Naive thymus-derived CD4-positive, alpha-beta T cell (primary cell): ENCODE measurements around the gene MYO16. TPM values are rescaled to one million over a fixed set of nuclear protein-coding genes. Genes with fewer than 3 reads are reported as not detected.
"Not testable (repeated sequence)": the region's sequence is repeated elsewhere in the genome, so short reads cannot be mapped to it uniquely, and the experiment has no call there.

Source experiments
- ATAC-seq: fragments of 150-1000 bp; cut with Tn5 transposase; 2 replicates; pipeline ENCODE4 v1.10.0; 2021; ENCODE audit warnings: mild to moderate bottlenecking, moderate library complexity
- CTCF ChIA-PET: fragments of 350-600 bp; sonication (Branson Sonifier 250); formaldehyde crosslinking; loops from one replicate; lab custom pipeline; 2021; ENCODE audit warnings: antibody characterized with exemption; lab: Charles Lee
- POLR2A ChIA-PET: fragments of 350-600 bp; sonication (Branson Sonifier 250); formaldehyde crosslinking; loops from one replicate; lab custom pipeline; 2021; ENCODE audit warnings: antibody characterized with exemption, inconsistent platforms; lab: Charles Lee
- DNase-seq, 9 donors: peaks; one replicate each; pipeline versions ENCODE4 v3.0.0 to v3.0.0-alpha.2; 2020 to 2022; ENCODE audit warnings: mixed read lengths in 1 of 9
- H3K27ac ChIP-seq: one replicate; pipeline ENCODE4 v1.7.0; 2013; ENCODE audit warnings: mild to moderate bottlenecking, low read depth, low read length, moderate library complexity
- H3K27me3 ChIP-seq, 2 donors: one replicate each; pipeline ENCODE4 v1.7.0; 2013; ENCODE audit warnings: low read length in 2 of 2, mild to moderate bottlenecking in 2 of 2, moderate library complexity in 2 of 2; ENCODE audit not compliant: control insufficient read depth in 2 of 2, insufficient read depth in 2 of 2
- H3K36me3 ChIP-seq, 3 experiments: 1 replicate in 2 of 3; 2 replicates in 1 of 3; pipeline ENCODE4 v1.7.0; 2013; ENCODE audit warnings: low read length in 3 of 3, mild to moderate bottlenecking in 3 of 3, moderate library complexity in 1 of 3; ENCODE audit not compliant: insufficient read depth in 3 of 3, control insufficient read depth in 2 of 3
- H3K4me1 ChIP-seq, 2 donors: one replicate each; pipeline ENCODE4 v1.7.0; 2013; ENCODE audit warnings: low read length in 2 of 2, mild to moderate bottlenecking in 2 of 2, moderate library complexity in 1 of 2; ENCODE audit not compliant: control insufficient read depth in 2 of 2, insufficient read depth in 2 of 2
- H3K4me3 ChIP-seq: 2 replicates; pipeline ENCODE4 v1.7.0; 2013; ENCODE audit warnings: mild to moderate bottlenecking, low read length
- H3K9me3 ChIP-seq, 3 experiments: 1 replicate in 2 of 3; 2 replicates in 1 of 3; pipeline ENCODE4 v1.7.0; 2013; ENCODE audit warnings: low read length in 3 of 3; ENCODE audit not compliant: control insufficient read depth in 2 of 3
- H3K27ac Mint-ChIP-seq, 9 donors: one replicate each; pipeline ENCODE4 v1.8.0; 2020 to 2022; ENCODE audit warnings: mixed read lengths in 9 of 9, mild to moderate bottlenecking in 8 of 9, moderate library complexity in 5 of 9, inconsistent platforms in 2 of 9
- H3K27me3 Mint-ChIP-seq, 5 donors: one replicate each; pipeline ENCODE4 v1.8.0; 2021 to 2022; ENCODE audit warnings: mixed read lengths in 5 of 5, mild to moderate bottlenecking in 1 of 5
- H3K36me3 Mint-ChIP-seq, 5 donors: one replicate each; pipeline ENCODE4 v1.8.0; 2020 to 2022; ENCODE audit warnings: mixed read lengths in 5 of 5, mild to moderate bottlenecking in 3 of 5, inconsistent platforms in 1 of 5
- H3K4me1 Mint-ChIP-seq, 7 donors: one replicate each; pipeline ENCODE4 v1.8.0; 2020 to 2022; ENCODE audit warnings: mixed read lengths in 7 of 7, mild to moderate bottlenecking in 3 of 7, inconsistent platforms in 1 of 7
- H3K4me3 Mint-ChIP-seq, 10 donors: one replicate each; pipeline ENCODE4 v1.8.0; 2020 to 2022; ENCODE audit warnings: mild to moderate bottlenecking in 10 of 10, mixed read lengths in 10 of 10, moderate library complexity in 6 of 10, inconsistent platforms in 2 of 10
- H3K9me3 Mint-ChIP-seq, 11 donors: one replicate each; pipeline ENCODE4 v1.8.0; 2020 to 2022; ENCODE audit warnings: mixed read lengths in 11 of 11, mild to moderate bottlenecking in 4 of 11, inconsistent platforms in 1 of 11, moderate library complexity in 1 of 11
- intact Hi-C, 2 donors: fragments of 100-400 bp; cut with micrococcal nuclease; formaldehyde crosslinking; loops; one replicate each; pipeline ENCODE4 v1.15.1; 2023
- polyA plus RNA-seq, 2 donors: library from polyadenylated mRNA; unstranded; fragments of 300-500 nt; fragmentation: Illumina TruSeq; gene quantifications; one replicate each; pipeline ENCODE4 v1.2.3, GENCODE V29; 2021
- total RNA-seq, 6 experiments: library from RNA in 5 of 6; stranded (reverse) in 5 of 6; gene quantifications; 1 replicate in 5 of 6; 2 replicates in 1 of 6; pipeline ENCODE4 v1.2.3 and lab custom pipeline; 2021 to 2026

The MYO16 gene
- total and polyA plus RNA-seq, 7 experiments from 2014 or later = 0.10 to 1.4 (median 1.4) TPM; not detected in 4

GRCh38 chr13:109215377-109215776 lies 586.0 kb downstream of the MYO16 start:
- intact Hi-C loops = loop anchor here in 1 of 2 donors (5.0 kb wide), 1 partner anchor 253 kb away; no protein-coding TSS in a partner anchor
- H3K4me3 Mint-ChIP-seq = no peak overlapping the region
- no peaks in the 10 kb centered on the region for H3K36me3 Mint-ChIP-seq
- ATAC-seq (no peak), DNase-seq (no peak)
- peaks cover 0 to 4% (median 0%) of the 10 kb centered on the region in 5 donors for H3K27me3 Mint-ChIP-seq
- H3K9me3 Mint-ChIP-seq = no peaks in the 10 kb centered on the region
- H3K4me1 Mint-ChIP-seq = no peaks in the 10 kb centered on the region
- ChIA-PET POLR2A (no interaction called here), CTCF (no interaction called here)
- no peaks in the 10 kb centered on the region for H3K27me3 ChIP-seq
- no peak overlapping the region for H3K27ac ChIP-seq
- no peaks in the 10 kb centered on the region for H3K4me1 ChIP-seq
- H3K9me3 ChIP-seq = no peaks in the 10 kb centered on the region
- H3K27ac Mint-ChIP-seq = no peak overlapping the region
- no peak overlapping the region for H3K4me3 ChIP-seq
- no peaks in the 10 kb centered on the region for H3K36me3 ChIP-seq

- H3K27ac Mint-ChIP-seq, H3K27me3 Mint-ChIP-seq, H3K4me1 Mint-ChIP-seq, H3K27ac ChIP-seq, H3K36me3 ChIP-seq, ATAC-seq, H3K9me3 Mint-ChIP-seq, DNase-seq, H3K27me3 ChIP-seq, H3K36me3 Mint-ChIP-seq, H3K4me3 ChIP-seq, POLR2A ChIA-PET, H3K9me3 ChIP-seq, CTCF ChIA-PET, H3K4me3 Mint-ChIP-seq, H3K4me1 ChIP-seq: not testable (repeated sequence)
- intact Hi-C loops = loop anchor here in 1 of 2 donors (5.0 kb wide), 1 partner anchor 255 kb away; no protein-coding TSS in a partner anchor
Measured at GRCh38 chr13:109217510-109217909, 588.1 kb downstream of the MYO16 start.

- no peak overlapping the region for H3K27ac Mint-ChIP-seq
Measured at GRCh38 chr13:109220631-109221030, 591.2 kb downstream of the MYO16 start.

GRCh38 chr13:109224033-109224432 lies 594.6 kb downstream of the MYO16 start:
- Mint-ChIP-seq H3K4me1 (no peaks in the 10 kb centered on the region), H3K27ac (no peak overlapping the region), H3K4me3 (no peak overlapping the region), H3K9me3 (peaks cover 0 to 16% (median 3%) of the 10 kb centered on the region in 11 donors), H3K36me3 (no peaks in the 10 kb centered on the region), H3K27me3 (peaks cover 0 to 17% (median 0%) of the 10 kb centered on the region in 5 donors)
- Histone ChIP-seq H3K27ac (no peak overlapping the region), H3K36me3 (no peaks in the 10 kb centered on the region), H3K9me3 (peaks cover 0 to 6% (median 0%) of the 10 kb centered on the region in 3 experiments), H3K27me3 (no peaks in the 10 kb centered on the region), H3K4me3 (no peak overlapping the region), H3K4me1 (no peaks in the 10 kb centered on the region)
- DNase-seq (no peak), ATAC-seq (no peak)
- POLR2A ChIA-PET = no interaction called here
- CTCF ChIA-PET = no interaction called here
- intact Hi-C loops = no loop called here

More at GRCh38 chr13:109220631-109221030, 591.2 kb downstream of the MYO16 start:
- Histone ChIP-seq H3K4me3 (no peak overlapping the region), H3K36me3 (no peaks in the 10 kb centered on the region), H3K9me3 (peaks cover 0 to 6% (median 0%) of the 10 kb centered on the region in 3 experiments), H3K27me3 (no peaks in the 10 kb centered on the region), H3K4me1 (no peaks in the 10 kb centered on the region), H3K27ac (no peak overlapping the region)
- Mint-ChIP-seq H3K27me3 (peaks cover 0 to 17% (median 0%) of the 10 kb centered on the region in 5 donors), H3K36me3 (no peaks in the 10 kb centered on the region), H3K4me1 (no peaks in the 10 kb centered on the region), H3K4me3 (no peak overlapping the region), H3K9me3 (peaks cover 0 to 15% (median 3%) of the 10 kb centered on the region in 11 donors)
- CTCF ChIA-PET = no interaction called here
- ATAC-seq (no peak), DNase-seq (no peak)
- POLR2A ChIA-PET = no interaction called here
- intact Hi-C loops = no loop called here

- no peaks in the 10 kb centered on the region for H3K27me3 ChIP-seq
- ATAC-seq (no peak), DNase-seq (no peak)
- Mint-ChIP-seq H3K4me1 (no peaks in the 10 kb centered on the region), H3K4me3 (no peak overlapping the region), H3K27me3 (peaks cover 0 to 14% (median 8%) of the 10 kb centered on the region in 5 donors), H3K27ac (no peak overlapping the region), H3K36me3 (no peaks in the 10 kb centered on the region), H3K9me3 (peaks cover 0 to 28% (median 9%) of the 10 kb centered on the region in 11 donors)
- POLR2A ChIA-PET = no interaction called here
- no peaks in the 10 kb centered on the region for H3K4me1 ChIP-seq
- H3K4me3 ChIP-seq = no peak overlapping the region
- no peaks in the 10 kb centered on the region for H3K36me3 ChIP-seq
- CTCF ChIA-PET = no interaction called here
- H3K27ac ChIP-seq = no peak overlapping the region
- peaks cover 0 to 6% (median 0%) of the 10 kb centered on the region in 3 experiments for H3K9me3 ChIP-seq
- intact Hi-C loops = no loop called here
Measured at GRCh38 chr13:109226631-109227030, 597.2 kb downstream of the MYO16 start.

GRCh38 chr13:109227344-109227940 lies 598.0 kb downstream of the MYO16 start:
- Histone ChIP-seq H3K4me1 (no peaks in the 10 kb centered on the region), H3K27ac (no peak overlapping the region), H3K9me3 (peaks cover 0 to 5% (median 0%) of the 10 kb centered on the region in 3 experiments), H3K27me3 (no peaks in the 10 kb centered on the region), H3K36me3 (no peaks in the 10 kb centered on the region), H3K4me3 (no peak overlapping the region)
- intact Hi-C loops = no loop called here
- ChIA-PET POLR2A (no interaction called here), CTCF (no interaction called here)
- DNase-seq (no peak), ATAC-seq (no peak)
- no peaks in the 10 kb centered on the region for H3K4me1 Mint-ChIP-seq
- H3K27me3 Mint-ChIP-seq = peaks cover 0 to 14% (median 8%) of the 10 kb centered on the region in 5 donors
- H3K36me3 Mint-ChIP-seq = no peaks in the 10 kb centered on the region
- H3K4me3 Mint-ChIP-seq = no peak overlapping the region
- H3K9me3 Mint-ChIP-seq = peaks cover 0 to 28% (median 9%) of the 10 kb centered on the region in 11 donors
- no peak overlapping the region for H3K27ac Mint-ChIP-seq

- POLR2A ChIA-PET = no interaction called here
- ATAC-seq = no peak
- no peak overlapping the region for H3K27ac Mint-ChIP-seq
- Histone ChIP-seq H3K27ac (no peak overlapping the region), H3K4me1 (no peaks in the 10 kb centered on the region), H3K27me3 (no peaks in the 10 kb centered on the region), H3K4me3 (no peak overlapping the region), H3K36me3 (no peaks in the 10 kb centered on the region), H3K9me3 (no peaks in the 10 kb centered on the region)
- no peaks in the 10 kb centered on the region for H3K36me3 Mint-ChIP-seq
- CTCF ChIA-PET = no interaction called here
- H3K9me3 Mint-ChIP-seq = peaks cover 0 to 28% (median 9%) of the 10 kb centered on the region in 11 donors
- H3K4me1 Mint-ChIP-seq = no peaks in the 10 kb centered on the region
- intact Hi-C loops = no loop called here
- no peak overlapping the region for H3K4me3 Mint-ChIP-seq
- no peak for DNase-seq
- peaks cover 0 to 15% (median 13%) of the 10 kb centered on the region in 5 donors for H3K27me3 Mint-ChIP-seq
Measured at GRCh38 chr13:109228211-109228610, 598.8 kb downstream of the MYO16 start.
